Superior temporal gyrus (tissue), 1 donor: ENCODE measurements around the gene RNF144B.
A peak's percentile ranks its signal among the peaks of the same experiment; 100 is the strongest.
"Not testable (repeated sequence)": the region's sequence is repeated elsewhere in the genome, so short reads cannot be mapped to it uniquely, and the experiment has no call there.

Experiments
- DNase-seq: peaks from one replicate; pipeline ENCODE4 v3.0.0-alpha.2; 2016; ENCODE audit errors: extremely low spot score

RNF144B gene

DNA sequence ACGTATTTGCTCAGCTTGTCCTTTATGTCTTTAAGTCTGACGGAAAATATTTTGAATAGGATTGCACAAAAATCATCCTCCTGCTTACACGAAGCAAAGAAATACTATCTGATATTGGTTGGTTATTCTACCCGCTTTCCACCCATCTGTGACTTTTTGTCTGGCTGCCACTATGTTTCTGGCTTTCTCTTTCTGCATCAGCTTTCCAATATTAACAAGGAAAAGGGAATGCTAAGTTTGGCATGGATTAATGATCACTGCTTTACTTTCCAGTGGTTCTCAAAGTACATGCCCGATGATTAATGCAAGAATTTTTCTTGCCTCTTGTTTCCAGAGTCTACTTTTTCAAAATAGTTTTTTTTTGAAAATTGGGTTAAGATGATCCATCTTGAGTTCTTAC, 57.0 kb downstream of the RNF144B start:
- DNase-seq, result no peak

DNA sequence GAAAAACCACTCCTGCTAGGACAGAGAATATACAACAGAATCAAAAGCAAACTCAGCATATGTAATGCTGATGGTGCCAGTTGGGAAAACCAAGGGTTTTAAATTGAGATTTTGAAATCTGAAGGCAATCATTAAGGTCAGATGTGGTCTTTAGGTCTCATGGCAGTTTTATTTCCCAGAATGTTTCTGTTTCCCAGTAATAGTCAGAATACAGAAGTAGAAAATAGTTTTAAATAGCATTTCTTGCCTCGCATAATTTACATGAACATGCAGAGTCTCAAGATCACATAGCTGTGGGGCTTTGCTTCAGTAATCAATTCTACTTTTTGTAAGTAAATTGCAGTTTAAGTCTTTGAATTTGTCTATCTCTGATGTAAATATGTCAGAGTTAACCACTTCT, 58.1 kb downstream of the RNF144B start:
- no peak for DNase-seq

DNA sequence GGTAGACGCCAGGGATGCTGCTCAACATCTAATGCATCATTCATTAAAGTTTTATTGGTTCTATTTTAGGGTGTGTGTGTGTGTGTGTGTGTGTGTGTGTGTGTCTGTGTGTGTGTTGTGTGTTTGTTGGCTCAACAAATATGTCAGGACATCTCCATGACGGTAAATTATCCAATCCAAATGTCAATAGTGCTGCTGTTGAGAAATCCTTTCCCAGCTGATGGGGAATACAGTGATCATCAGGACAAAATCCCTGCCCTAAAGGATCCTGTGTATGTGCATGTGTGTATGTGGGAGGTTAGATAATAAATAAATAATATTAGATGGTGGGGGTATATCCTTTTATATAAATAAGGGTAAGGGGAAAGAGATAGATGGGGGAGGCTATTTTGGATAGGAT, 59.6 kb downstream of the RNF144B start:
- DNase-seq, result no peak

DNA sequence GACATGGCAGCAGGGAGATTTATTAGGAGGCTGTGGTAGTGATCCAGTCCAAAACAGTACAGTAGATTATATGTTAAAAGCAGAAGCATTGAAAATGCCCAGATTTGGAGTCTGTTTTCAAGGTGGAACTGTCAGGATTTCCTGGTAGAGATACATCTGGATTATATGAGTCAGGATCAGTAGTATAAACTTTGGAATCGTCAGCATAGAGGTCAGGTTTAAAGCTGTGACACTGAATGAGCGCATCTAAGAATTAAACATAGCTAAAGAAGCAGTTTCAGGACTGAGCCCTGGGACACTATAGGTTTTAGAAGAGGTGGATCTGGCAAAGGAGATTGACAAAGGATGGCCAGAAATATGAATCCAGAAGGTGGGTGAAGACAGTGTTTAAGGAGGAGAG, 60.4 kb downstream of the RNF144B start:
- DNase-seq, result no peak

DNA sequence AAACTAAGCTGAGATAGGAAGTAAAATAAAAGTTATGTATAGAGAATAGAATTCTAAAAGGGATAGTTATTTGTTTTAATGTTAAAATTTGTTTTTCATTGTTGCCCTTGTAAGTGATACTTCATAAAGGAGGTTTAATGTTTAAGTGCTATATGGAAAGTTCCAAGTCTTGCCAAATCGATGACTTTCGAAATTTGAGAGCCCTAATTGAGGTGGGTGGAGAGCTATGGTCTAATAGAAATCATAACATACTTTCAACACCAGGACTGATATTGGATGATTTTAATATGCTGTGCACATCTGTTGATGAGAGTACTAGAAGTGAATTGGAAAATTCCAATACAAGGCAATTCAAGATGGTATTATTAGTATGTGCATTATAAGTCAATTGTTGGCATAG, 64.6 kb downstream of the RNF144B start:
- no peak for DNase-seq

DNA sequence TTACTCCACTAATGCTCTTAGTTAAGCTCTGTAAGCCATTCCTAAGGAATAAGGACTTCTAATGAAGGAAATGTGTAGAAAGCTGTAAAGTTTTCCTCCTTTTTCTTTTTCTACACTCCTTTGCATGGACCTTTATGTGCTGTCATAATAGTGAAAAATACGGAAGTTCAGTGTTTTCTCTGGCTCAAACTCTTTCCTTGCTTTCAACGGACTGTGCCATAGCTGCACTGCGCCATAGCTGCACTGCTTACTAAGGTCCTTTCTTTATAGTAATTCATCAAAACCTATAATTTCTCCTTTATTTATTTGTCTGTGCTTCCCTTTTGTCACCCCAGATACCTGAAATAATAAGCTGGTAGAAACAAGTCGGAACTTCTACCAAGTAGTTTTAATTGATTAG, 67.3 kb downstream of the RNF144B start:
- no peak for DNase-seq

DNA sequence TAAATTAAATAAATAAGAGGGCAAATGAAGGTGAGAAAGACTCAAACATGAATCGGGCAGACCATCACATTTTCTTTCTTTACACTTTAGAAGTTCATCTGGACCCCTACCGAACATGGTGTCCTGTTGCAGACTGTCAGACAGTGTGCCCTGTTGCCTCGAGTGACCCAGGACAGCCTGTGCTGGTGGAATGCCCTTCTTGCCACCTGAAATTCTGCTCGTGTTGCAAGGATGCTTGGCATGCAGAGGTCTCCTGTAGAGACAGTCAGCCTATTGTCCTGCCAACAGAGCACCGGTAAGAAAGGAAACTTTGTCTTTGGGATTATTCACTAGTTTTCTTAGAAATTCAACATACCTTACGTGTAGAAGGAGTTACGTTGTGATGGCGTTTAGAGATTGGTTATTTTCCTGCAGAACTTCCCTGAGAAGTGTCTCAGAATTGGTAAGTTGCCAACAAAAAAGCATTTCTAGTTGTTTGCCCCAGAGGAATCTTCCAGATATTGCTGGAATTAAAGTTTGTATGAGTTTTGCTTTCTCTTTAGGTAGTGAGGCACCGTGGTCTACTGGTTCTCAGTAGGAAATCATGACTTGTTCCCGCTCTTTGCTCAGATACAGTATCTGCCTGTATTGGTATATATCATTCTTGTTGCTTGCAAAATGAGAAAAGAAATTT, 70.1 kb downstream of the RNF144B start:
- DNase-seq, result no peak

DNA sequence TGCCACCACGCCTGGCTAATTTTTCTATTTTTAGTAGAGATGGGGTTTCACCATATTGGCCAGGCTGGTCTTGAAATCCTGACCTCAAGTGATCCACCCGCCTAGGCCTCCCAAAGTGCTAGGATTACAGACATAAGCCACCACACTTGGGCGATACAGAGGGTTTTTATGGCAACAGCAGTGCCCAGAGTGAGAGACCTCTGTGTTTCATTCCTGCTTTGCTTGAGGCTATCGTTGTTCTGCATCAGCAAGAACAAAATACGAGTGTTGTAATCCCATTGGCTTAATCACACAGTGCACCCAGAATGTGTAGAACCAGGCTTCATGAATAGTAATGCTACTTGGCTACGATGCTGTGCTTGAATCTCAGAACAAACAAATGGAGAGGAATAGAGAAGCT, 70.9 kb downstream of the RNF144B start:
- not testable (repeated sequence) for DNase-seq

DNA sequence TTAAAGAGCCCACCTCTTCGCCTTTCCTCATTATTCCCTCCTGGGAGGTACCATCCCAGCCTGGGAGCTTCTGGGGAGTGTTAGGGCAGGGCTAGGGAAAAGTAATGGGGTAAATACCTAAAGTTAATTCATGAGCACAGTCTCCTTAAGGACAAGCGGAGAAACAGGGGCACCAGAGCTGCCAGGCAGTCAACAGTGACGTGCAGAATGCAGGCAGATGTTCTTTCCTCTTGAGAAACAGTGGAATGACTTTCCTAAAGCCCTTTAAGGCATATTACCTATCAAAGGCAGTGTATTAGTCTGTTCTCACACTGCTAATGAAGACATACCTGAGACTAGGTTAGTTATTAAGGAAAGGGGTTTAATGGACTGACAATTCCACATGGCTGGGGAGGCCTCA, 76.3 kb downstream of the RNF144B start:
- no peak for DNase-seq

DNA sequence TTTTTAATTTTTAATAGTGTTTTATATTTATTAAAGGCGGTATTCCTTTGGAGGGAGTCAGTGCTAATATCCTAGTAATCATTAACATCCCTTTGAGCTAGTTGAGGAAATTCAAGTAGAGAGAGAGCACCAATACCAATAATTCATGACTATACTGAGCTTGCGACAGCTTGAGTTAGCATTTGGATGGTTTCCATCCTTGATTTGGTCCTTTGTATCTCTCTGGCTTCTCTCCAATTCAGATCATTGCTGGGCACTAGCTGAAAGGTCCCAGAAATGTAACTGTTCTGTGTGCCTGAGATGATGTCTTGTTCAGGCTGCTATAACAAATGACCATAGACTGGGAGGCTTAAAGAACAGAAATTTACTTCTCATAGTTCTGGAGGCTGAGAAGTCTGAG, 77.0 kb downstream of the RNF144B start:
- DNase-seq, result no peak

DNA sequence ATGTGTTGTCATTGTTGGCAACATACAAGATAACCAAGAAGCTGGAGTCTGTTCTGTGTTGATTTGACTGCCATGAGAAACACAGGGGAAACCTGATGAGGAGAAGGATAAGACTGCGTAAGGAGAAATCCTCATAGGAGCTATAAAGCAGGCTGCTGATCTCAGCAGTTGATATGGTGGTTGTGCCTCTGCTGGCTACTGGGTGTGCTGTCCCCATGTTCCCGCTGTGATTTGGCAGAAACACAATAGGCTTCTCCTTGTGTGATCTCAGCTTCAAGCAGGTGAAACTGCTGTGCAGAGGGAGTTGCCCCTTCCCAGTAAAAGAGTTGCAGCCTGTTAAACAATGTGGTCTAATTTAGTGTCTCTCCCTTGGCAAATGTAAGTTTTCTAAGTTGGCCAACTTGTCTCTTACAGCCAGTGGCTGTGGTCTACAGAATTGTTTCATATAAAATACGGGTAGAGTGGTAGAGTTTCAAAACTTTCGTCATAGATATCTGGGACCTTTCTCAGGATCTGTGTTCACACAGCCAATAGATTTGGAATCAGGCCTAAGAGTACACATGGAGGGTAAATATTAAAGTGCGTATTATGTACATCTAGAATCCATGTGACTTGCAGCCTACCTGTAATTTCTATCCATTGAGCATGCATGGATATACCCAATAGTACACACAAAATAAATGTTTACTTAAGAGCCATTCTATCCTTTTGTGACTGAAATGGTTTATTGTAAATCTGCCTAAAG, 78.4 kb downstream of the RNF144B start:
- no peak for DNase-seq

DNA sequence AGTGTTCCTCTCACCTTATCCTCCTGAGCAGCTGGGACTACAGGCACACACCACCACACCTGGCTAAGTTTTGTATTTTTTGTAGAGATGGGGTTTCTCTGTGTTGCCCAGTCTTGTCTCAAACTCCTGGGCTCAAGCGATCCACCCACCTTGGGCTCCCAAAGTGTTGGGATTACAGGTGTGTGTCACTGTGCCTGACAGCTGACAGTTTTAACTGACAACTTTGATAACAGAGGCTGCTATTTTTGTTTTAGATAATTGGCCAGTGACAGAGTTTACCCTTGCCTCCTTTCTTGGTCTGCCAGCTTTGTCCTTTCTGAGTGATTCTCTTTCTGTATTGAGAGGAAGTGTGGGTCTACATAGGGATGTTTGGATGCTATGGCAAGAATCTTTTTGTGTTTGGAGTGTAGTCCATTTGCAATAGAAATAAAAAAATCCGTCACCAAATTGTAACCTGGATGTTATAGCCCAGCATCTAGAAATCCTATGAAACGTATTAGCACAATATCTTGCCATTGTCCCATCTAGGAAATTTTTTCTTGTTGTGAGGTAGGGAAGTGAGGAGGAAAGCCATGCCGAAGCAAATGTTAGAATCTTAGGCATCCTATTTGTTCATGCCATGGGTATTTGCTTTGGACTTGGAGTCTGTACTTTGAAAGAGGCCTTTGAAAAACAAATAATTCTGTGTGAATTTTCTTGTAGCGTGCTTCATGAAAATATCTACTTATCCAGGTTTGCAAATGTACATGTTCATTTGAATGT, 80.8 kb downstream of the RNF144B start:
- no peak for DNase-seq

DNA sequence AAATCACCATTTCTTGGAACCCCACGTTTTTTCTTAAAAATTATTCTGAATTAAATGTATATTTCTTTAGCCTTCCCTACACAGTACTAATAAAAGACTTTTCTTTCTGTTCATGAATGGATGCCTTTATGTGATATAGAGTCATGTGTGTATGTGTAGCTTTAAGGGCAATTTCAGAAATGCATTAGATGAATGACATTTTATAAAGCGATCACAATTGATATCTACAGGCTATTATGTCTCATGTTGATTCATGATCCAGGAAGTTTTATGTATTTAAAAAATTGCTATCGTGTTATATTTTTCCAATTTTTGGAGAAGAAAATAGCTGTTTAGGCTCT, 81.3 kb downstream of the RNF144B start:
- no peak for DNase-seq

DNA sequence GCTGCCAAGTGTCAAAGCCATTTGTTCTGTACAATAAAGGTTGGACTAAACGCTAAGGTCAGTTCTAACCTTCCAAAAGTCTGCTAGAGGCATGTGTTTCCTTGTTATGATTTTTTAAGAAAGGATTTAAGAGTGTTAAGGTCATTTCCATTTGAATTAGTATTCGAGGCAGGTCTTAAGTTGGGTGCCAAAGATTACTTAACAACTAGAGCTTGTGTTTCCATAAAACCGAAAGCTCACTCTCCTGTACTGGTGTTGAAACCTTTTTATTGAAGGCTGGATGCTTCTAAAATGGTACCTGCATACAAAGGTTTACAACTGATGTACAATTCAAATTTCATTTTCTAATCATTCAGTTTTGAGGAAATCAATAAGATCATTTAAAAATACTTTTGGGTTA, 82.4 kb downstream of the RNF144B start:
- no peak for DNase-seq

DNA sequence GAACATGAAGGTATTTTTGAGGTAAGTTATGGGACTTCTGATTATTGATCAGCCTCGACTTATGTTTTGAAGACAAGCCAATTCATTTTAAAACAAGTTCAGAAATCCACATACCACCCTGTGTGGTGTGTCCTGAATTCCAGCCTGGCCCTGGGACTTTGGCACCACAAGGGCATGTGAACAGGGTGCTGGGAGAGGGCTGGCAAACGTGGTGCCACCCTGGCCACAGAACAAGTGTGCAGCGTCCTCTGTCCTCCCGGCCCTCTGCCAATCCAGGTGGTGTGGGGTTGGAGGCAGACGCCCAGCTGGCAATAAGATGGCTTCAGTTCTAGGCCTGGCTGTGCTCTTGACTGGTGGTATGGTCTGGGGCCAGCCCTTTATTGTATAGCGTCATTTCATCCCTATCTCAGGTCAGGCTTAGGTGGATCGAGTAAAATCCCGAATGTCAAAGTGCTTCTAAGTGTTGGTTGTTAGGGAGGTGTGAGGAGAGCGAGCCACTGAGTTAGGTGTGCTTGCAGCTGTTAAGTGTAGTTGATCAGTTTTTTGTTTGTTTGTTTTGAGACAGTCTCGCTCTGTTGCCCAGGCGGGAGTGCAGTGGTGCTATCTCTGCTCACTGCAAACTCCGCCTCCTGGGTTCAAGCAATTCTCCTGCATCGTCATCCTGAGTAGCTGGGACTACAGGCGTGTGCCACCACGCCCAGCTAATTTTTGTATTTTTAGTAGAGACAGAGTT, 84.2 kb downstream of the RNF144B start:
- no peak for DNase-seq

DNA sequence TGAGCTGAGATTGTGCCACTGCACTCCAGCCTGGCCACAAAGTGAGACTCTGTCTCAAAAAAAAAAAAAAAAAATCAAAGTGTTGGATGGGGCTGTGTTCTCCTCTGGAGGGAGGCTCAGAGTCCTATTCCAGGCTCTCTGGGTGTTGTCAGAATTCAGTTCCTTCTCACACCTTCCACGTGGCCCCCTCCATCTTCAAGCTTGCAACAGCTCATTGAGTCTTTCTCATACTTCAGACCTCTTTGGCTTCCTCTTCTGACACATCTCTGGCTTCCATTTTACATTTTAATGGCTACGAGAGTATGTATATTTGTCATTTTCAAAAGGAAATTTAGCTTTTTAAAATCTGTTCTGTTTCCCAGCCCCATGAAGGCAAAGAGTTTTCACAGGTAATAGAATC, 85.8 kb downstream of the RNF144B start:
- DNase-seq, result no peak

DNA sequence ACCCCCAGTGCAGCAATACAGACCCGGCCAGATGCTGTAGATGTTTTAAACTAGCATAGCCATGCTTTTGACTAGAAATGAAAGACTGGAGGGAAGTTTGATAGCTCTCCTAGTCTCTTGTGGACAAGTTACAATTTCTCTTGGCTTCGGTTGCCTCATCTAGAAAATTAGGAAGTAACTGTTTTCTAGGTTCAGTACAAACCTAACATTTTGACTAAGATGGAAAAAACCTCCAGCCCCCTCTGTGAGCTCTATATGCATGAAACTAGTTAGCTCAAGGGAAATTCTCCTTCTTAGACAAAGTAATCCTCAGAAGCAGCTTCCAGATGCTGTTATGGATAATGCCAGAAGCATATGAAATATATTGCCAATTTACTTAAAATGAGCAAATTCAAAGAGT, 86.6 kb downstream of the RNF144B start:
- no peak for DNase-seq

DNA sequence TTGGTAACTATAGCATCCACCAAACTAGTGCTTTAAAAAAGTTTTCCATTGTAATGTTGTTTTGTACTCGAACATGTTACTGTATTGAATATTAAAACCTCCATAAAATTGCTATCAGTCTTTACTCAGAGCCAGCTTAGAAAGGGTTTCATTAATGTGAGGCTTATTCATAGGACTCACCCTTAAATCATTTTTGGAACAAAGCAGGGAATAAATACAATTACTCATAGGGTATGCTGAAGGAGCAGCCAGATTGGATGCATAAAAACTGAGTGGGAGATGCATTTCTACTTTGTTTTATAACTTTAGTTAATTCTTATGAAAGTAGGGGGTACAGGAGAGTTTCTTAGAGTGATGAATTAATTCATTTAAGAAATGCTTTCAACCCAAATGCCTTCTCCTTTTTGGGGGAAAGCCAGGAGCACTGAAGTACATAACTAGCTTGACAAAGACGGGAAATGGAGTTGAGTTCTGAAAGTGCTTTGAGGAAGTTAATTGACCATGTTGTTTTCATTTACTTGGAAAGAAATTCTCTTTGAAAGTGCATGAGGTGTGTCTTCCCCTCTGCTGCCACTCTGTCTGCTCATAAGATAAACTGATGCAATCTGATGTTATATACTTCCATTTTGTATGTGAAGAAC, 90.3 kb downstream of the RNF144B start:
- DNase-seq, result peak; percentile 40

DNA sequence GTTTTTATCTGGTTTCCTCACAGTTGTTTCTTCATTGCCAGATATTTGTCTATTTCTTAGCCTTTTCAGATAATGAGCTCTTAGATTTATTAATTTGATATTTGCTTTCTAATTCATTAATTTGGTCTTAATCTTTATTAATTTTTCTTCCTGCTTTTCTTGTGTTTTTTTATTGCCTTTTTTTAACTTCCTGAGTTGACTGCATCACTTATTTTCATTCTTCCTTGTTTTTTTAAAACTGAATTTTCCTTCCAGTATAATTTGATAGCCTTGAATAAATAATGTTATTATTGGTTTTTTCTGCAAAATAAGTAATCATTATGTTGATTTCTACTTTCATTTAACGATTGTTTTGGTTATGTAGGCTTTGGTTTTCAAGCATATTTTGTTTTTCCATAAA, 91.5 kb downstream of the RNF144B start:
- no peak for DNase-seq

DNA sequence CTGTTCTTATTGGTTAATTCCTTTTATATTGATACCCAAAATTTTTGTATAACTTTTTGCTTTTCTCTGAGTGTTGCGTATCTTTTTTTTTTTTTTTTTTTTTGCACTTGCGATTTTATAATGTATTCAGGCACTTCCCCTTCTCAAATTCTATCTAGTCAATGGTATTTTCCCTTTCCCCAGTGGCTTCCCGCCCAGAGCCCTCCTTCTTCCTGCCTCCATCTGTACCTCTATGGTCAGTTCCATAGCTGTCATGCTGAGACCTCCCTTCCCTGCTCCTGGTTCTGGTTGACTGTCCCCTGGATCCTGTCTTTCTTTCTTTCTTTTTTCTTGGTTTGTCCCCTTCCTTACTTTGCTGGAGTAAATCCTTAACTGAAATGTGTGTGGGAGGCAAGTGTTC, 94.7 kb downstream of the RNF144B start:
- DNase-seq, result no peak

DNA sequence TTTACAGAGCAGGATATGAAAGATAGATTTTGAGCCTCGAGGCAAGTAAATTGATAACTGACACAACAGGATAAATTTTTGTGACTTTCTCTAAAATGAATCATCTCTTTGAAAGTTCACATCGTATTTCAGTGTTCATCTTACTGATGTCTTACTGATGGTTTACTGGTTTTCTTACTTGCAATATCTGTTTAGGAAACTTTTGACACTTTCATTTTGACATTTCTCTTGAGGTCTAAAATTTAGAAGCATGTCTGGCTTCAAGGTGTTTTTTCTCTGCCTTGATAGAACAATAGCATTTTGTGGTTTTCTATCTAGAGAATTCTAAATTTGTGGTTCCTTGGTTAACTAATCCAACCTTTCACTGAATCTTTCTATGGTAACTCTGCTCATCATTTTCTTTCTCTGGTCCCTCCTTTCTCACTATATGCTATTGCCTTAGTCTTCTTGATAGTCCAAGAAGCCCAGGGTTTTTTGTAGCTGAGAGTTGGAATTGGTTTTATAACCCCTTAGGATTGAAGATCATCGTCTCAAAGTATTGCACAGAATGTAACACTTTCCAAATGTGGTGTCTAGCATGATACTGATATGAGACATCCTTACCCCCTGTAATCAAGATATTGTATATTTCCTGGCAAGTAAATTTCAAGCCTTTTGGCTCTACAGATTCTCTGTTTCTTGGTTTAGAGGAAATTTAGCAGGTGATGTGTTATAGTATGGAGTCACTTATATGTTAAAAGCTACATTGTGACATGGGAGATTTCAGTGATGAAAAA, 98.7 kb downstream of the RNF144B start:
- DNase-seq, result no peak
